Measurements from ENCODE around the gene SHQ1.
"Not testable (repeated sequence)": the region's sequence is repeated elsewhere in the genome, so short reads cannot be mapped to it uniquely, and the experiment has no call there.

The SHQ1 gene

GRCh38 chr3:72798552-72799195, 49.6 kb downstream of the SHQ1 start:
- no peak for DNase-seq

- no peak for DNase-seq
Observed at GRCh38 chr3:72797773-72798543, 50.3 kb downstream of the SHQ1 start.

GRCh38 chr3:72794079-72794478, 54.2 kb downstream of the SHQ1 start:
- no peak for DNase-seq

GRCh38 chr3:72791161-72791560, 57.1 kb downstream of the SHQ1 start:
- DNase-seq = no peak

- no peak for DNase-seq
Observed at GRCh38 chr3:72789786-72790185, 58.5 kb downstream of the SHQ1 start.

- DNase-seq = not testable (repeated sequence)
Observed at GRCh38 chr3:72788232-72788631, 60.0 kb downstream of the SHQ1 start.

GRCh38 chr3:72786668-72787067, 61.6 kb downstream of the SHQ1 start:
- no peak for DNase-seq

GRCh38 chr3:72784226-72784625, 64.0 kb downstream of the SHQ1 start:
- no peak for DNase-seq

GRCh38 chr3:72782521-72782920, 65.7 kb downstream of the SHQ1 start:
- DNase-seq = no peak

- no peak for DNase-seq
Observed at GRCh38 chr3:72769758-72770540, 78.3 kb downstream of the SHQ1 start.

- DNase-seq = no peak
Observed at GRCh38 chr3:72768936-72769335, 79.3 kb downstream of the SHQ1 start.

- DNase-seq = no peak
Observed at GRCh38 chr3:72768481-72768880, 79.8 kb downstream of the SHQ1 start.

GRCh38 chr3:72768006-72768441, 80.2 kb downstream of the SHQ1 start:
- no peak for DNase-seq

GRCh38 chr3:72766866-72767265, 81.4 kb downstream of the SHQ1 start:
- DNase-seq = no peak

GRCh38 chr3:72763751-72764440, 84.3 kb downstream of the SHQ1 start:
- DNase-seq = no peak

GRCh38 chr3:72761410-72761809, 86.8 kb downstream of the SHQ1 start:
- DNase-seq = no peak

- DNase-seq = no peak
Observed at GRCh38 chr3:72760225-72760624, 88.0 kb downstream of the SHQ1 start.

- peak; percentile 13 to 32 for DNase-seq
Observed at GRCh38 chr3:72756900-72757299, 91.3 kb downstream of the SHQ1 start.

GRCh38 chr3:72754582-72754981, 93.7 kb downstream of the SHQ1 start:
- no peak for DNase-seq

- DNase-seq = no peak
Observed at GRCh38 chr3:72753495-72753894, 94.8 kb downstream of the SHQ1 start.

GRCh38 chr3:72750405-72750965, 97.8 kb downstream of the SHQ1 start:
- DNase-seq = no peak

GRCh38 chr3:72748659-72749058, 99.6 kb downstream of the SHQ1 start:
- DNase-seq = no peak
